Measurements from ENCODE around the gene SHC2.
A peak's percentile ranks its signal among the peaks of the same experiment; 100 is the strongest.
"Not testable (repeated sequence)": the region's sequence is repeated elsewhere in the genome, so short reads cannot be mapped to it uniquely, and the experiment has no call there.

The SHC2 gene

GRCh38 chr19:493391-494170 lies 32.7 kb upstream of the SHC2 start:
- DNase-seq (ENCODE audit: extremely low read depth in 1 of 2, low read depth in 1 of 2) = no peak

DNA sequence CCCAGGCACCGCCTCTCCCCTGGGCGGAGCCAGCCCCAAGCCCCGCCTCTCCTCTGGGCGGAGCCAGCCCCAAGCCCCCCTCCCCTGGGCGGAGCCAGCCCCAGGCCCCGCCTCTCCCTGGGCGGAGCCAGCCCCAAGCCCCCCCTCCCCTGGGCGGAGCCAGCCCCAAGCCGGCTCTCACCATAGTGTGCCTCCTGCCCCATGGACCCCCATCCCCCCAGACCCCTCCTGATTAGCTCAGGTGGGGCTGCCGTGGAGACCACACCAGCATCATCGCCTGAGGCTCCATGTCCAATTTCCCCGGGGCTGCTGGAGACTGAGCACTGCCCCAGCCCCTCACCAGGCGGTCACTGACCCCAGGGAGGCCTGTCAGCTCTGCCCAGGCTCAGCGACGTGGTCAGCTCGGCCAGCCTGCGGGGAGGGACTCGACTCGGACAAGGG lies 31.3 kb upstream of the SHC2 start:
- DNase-seq (ENCODE audit: extremely low read depth in 1 of 2, low read depth in 1 of 2) = peak in 1 of 2 donors; percentile 40

DNA sequence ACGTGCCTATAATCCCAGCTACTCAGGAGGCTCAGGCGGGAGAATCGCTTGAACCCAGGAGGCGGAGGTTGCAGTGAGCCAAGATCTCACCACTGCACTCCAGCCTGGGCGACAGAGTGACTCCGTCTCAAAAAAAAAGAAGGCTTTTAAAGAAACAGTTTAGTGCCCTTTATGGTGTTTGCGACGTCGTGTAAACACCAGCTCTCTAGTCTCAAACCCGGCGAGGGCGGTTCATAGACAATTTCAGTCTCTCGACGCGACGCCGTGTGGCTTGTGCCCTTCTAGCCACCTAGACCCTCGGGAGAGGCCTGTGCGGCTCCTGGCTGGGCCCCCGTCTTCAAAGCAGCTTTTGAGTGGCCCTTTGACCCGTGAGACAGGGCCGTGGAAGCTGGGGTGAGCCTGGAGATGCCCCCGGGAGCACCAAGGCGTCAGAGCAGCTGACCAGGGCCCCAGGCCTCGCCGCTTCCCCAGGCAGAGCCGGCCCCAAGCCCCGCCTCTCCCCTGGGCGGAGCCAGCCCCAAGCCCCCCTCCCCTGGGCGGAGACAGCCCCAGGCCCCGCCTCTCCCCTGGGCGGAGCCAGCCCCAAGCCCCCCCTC lies 30.4 kb upstream of the SHC2 start:
- no peak for DNase-seq (ENCODE audit: extremely low read depth in 1 of 2, low read depth in 1 of 2)

GRCh38 chr19:489418-490196 lies 28.8 kb upstream of the SHC2 start:
- DNase-seq (ENCODE audit: extremely low read depth in 1 of 2, low read depth in 1 of 2) = no peak

DNA sequence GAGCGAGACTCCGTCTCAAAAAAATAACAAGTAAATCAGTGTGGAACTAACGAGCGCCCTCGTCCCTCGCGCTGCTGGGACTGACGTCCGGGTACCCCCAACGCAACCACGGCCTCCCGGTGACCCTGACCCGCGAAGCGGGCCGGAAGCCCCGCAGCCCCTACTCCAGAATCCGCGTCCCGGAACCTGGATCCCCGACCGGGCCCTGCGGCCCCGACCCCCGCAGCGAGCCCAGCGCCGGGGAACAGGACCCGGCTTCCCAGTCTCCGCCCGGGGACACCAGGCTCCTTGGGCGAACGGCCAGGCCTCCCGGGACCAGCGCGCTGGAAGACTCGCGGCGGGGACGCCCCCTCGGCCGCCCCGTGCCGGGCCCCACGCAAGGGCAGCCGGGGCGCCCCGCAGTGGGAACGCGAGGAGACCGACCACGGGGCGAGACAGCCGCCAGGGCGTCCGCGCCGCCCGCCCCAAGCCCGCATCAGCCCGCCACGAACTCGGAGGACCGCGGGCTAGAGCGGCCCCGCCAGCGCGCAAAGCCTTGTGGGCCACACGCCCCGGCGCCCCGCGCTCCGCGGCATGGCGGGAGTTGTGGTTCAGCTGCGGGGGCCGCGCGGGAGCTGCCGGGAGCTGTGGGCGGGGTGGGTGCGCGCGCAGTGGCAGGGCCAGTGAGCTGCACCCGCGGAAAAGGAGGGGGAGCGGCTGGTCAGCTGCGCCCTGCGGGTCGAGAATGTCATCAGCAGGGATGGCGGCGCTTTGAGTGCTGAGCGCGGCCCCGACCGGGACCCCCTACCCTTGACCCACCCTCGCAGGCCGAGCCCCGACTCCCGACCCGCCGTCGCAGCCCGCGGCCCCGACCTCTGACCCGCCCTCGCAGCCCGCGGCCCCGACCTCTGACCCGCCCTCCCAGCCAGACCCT lies 27.9 kb upstream of the SHC2 start:
- DNase-seq (ENCODE audit: extremely low read depth in 1 of 2, low read depth in 1 of 2) = peak; percentile 71 to 94

DNA sequence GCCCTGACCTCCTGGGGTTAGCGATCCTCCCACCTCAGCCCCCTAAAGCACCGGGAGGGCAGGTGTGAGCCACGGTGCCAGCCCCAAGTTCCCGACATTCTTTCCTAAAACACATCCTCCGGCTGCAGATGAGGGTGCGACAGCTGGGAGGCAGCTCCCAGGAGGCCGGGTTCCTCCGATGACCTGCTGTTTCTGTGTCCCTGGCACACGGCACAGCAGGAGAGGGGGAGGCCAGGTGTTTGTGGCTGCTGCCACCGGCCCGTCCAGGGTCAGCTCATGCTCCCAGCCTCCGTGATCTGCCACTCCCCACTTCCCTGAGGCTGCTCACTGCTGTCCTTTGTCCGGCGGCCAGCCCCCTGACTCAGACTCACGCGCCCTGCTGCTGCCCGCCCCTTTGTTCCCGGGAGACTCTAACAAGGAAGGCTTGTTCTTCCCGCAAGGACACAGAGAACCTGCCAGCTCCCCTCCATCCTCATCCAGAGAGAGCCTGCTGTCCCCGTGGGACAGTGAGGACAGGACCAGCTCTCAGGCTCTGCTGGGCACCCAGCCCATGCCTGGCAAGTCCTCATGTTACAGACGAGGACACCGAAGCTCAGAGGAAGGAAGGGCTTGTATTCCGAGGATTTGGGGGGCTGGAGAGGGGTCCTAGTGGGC lies 24.9 kb upstream of the SHC2 start:
- no peak for DNase-seq (ENCODE audit: extremely low read depth in 1 of 2, low read depth in 1 of 2)

DNA sequence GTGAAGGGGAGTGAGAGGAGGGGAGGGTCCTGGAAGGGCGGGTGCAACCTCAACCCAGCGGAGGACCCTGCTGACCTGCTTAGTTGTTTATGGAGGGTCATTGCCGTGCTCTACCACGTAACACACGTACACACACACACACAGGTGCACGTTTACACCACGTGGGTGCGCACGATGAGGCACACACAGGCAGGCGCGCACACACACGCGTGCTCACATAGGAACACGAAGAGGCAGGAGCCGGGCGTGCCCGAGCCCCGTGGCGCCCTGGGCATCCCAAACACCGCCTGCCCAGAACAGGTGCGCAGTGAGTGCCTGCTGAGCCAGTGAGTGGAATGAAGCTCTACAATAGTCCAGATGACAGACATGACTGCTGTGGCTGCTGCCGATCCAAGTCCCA lies 24.2 kb upstream of the SHC2 start:
- DNase-seq (ENCODE audit: extremely low read depth in 1 of 2, low read depth in 1 of 2) = no peak

DNA sequence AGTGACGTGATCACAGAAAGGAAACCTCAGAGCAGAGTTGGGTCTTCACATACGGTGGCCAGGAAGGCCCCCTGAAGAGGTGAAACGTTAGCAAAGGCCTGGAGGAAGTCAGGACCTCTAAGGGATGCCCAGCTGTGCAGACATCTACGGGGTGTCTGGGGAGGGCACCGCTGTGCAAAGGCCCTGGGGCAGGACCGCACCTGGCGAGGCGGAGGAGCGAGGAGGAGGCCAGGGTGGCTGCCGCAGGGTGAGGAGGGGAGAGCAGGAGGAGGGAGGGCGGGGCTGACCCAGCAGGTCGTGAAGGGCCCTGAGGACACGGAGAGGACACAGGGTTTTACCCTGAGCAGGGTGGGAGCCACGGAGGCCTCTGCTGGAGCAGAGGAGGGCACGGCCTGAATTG lies 23.7 kb upstream of the SHC2 start:
- no peak for DNase-seq (ENCODE audit: extremely low read depth in 1 of 2, low read depth in 1 of 2)

GRCh38 chr19:483332-484072 lies 22.7 kb upstream of the SHC2 start:
- no peak for DNase-seq (ENCODE audit: extremely low read depth in 1 of 2, low read depth in 1 of 2)

DNA sequence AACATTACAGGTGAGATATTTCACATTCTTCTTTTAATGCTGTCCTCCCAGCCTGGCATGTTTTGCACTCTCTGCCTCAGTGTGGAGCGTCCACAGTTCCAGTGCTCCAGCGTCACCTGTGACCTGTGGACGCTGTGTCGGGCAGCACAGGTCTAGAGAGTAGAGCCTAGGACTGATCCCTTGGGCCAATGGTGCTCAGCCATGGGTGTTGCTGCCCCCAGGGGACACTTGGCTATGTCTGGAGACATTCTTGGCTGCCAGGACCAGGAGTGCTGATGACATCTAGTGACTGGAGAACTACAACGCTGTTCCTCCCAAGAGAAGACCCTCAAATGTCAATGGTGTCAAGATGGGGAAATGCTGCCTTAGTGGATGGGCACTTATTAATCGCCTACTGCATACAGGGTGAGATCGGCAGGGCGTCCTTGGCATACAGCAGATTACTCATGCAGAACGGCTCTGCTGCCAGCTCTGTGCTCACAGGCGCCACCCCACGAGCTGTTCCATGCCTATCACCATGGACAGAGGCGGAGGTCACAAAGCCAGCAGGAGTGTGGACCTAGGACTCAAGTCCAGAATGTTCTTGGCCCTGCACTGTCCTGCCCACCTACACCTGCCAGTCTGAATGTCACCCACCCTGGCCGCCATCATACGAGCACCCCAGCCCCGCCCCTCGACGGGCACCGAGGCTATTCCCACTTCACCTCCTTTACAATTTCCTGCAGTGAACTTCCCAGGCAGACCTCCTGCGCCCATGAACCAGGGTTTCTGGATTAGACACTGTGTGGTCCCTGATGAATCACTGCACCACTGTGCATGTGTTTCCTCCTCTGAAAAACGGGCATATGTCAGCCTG lies 21.6 kb upstream of the SHC2 start:
- no peak for DNase-seq (ENCODE audit: extremely low read depth in 1 of 2, low read depth in 1 of 2)

DNA sequence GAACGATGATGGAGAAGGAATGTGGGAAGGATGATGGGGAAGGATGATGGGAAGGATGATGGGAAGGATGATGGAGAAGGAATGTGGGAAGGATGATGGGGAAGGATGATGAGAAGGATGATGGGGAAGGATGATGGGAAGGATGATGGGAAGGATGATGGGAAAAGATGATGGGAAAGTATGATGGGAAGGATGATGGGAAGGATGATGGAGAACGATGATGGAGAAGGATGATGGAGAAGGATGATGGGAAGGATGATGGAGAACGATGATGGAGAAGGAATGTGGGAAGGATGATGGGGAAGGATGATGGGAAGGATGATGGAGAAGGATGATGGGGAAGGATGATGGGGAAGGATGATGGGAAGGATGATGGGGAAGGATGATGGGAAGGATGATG lies 20.3 kb upstream of the SHC2 start:
- DNase-seq (ENCODE audit: extremely low read depth in 1 of 2, low read depth in 1 of 2) = not testable (repeated sequence)

GRCh38 chr19:480016-480855 lies 19.4 kb upstream of the SHC2 start:
- peak in 1 of 2 donors; percentile 19 for DNase-seq (ENCODE audit: extremely low read depth in 1 of 2, low read depth in 1 of 2)

DNA sequence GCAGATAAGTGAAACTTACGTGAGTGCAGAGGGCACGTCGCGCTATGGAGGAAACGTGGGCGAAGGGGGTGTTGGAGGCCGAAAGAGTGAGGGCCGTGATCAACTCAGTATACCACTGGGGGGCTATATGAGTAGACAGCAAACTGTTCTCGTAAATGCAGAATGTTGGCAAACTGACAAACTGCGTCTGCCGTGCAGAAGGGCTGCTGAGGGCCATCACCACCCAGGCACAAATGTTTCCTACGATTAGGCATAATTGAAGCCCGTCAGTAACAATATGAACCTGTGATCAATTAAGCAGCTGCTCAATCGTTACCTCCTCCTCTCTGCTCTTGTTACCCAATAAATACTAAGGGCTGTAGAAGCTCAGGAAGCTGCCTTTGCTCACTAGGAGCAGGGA lies 18.1 kb upstream of the SHC2 start:
- DNase-seq (ENCODE audit: extremely low read depth in 1 of 2, low read depth in 1 of 2) = no peak

DNA sequence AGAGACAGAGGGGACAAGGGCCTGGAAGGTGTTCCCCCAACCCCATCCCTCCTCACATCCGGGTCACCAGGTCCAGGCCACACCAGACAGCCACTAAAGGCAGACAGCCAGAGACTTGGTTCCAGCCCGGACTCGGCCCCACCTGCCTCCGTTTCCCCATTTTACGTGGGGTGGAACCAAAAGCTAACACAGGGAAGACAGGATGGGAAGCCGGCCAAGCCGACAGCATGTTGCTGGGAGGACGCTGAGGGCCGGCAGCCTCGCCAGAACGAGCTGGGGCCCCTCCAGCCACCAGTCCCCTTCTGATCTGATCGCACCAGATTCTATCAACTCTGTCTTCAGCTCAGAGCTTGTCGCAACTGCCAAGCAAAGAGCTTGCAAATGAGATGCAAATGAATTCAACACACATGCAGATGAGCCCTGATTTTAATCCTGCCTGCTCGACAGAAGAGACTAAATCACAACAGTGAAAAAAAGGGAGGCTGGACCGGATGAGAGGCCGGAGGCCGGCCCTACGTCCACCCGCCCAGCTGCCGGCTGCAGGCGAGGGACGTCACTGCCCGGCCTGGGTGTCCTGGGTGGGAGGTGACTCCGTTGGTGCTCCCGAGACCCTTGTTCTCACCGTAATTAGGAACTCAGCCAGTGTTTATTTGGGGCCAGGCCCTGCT lies 17.5 kb upstream of the SHC2 start:
- DNase-seq (ENCODE audit: extremely low read depth in 1 of 2, low read depth in 1 of 2) = no peak

- no peak for DNase-seq (ENCODE audit: extremely low read depth in 1 of 2, low read depth in 1 of 2)
These were observed 14.5 kb upstream of the SHC2 start for GRCh38 chr19:475360-475759.

DNA sequence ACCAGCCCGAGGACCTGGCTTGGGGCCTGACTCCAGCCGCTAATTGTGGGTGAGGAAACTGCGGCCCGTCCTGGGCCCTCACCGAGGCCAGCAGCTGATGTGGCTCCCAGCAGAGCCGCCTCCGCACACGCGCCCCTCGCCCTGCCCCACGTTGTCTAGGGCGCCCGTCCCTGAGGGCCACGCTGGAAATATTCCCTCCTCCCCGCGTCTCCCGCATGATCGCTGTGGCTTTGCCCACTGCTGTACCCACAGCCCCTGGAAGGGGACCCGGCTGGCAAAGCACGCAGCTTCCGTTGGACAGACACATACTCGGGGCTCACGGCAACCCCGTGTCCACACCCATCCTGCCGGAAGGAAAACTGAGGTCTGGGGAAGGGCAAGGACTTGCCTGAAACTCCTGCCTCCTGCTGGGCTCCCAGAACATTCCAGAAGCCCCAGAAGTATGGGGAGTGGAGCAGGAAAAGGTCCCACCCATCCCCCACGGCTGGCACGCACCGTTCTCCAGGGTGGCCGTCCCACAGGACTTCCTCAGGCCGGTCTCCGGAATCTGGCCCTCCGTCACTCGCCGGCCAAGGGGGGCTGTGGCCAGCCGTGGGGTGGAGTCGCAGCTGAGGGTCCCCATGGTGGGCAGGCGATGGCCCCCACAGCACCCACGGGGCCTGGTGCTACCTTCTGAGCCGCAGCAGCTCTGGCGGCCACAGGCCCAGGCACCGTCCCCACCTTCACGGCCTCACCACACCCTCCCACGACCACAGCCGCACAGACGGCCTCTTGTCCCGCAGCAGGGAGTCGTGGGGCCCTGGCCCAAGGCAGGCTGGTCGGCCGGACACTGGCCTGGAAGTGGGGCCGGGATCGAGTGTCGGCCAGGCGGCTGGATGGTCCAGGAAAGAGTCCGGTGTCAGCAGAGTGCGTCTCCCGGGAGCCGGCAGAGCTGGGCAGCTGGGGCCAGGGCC lies 13.6 kb upstream of the SHC2 start:
- DNase-seq (ENCODE audit: extremely low read depth in 1 of 2, low read depth in 1 of 2) = no peak

Measured in activated CD8-positive, alpha-beta memory T cell treated with anti-CD3 and anti-CD28 coated beads for 1 hour (primary cell).